C1 segment of cervical spinal cord (tissue), 14 donors: ENCODE measurements around the gene MRPL51.

Experiments used
- DNase-seq, 14 donors: peaks; one replicate each; lab custom pipeline; 2025; lab: John Stamatoyannopoulos, UW

Gene MRPL51

GRCh38 chr12:6461401-6462233 lies 31.4 kb downstream of the MRPL51 start:
- peak in 10 of 14 donors; percentile 12 to 70 (median 44) for DNase-seq

GRCh38 chr12:6460751-6461371 lies 32.2 kb downstream of the MRPL51 start:
- no peak for DNase-seq

GRCh38 chr12:6459004-6459337 lies 34.1 kb downstream of the MRPL51 start:
- DNase-seq = no peak

- no peak for DNase-seq
Measured at GRCh38 chr12:6458281-6459003, 34.6 kb downstream of the MRPL51 start.

- DNase-seq = no peak
Measured at GRCh38 chr12:6457220-6457945, 35.7 kb downstream of the MRPL51 start.

GRCh38 chr12:6452944-6453630 lies 40.0 kb downstream of the MRPL51 start:
- DNase-seq = peak in 3 of 14 donors; percentile 35 to 45 (median 39)

- peak in 6 of 14 donors; percentile 37 to 85 (median 72) for DNase-seq
Measured at GRCh38 chr12:6452245-6452943, 40.7 kb downstream of the MRPL51 start.

GRCh38 chr12:6451348-6452244 lies 41.5 kb downstream of the MRPL51 start, which contains the start of gene TAPBPL:
TAPBPL (plus strand) TSS chr12:6452042; CDS start chr12:6452249, 207 bp downstream.
- DNase-seq = peak in 13 of 14 donors; percentile 74 to 93 (median 87)

- peak in 1 of 14 donors; percentile 64 for DNase-seq
Measured at GRCh38 chr12:6450869-6451347, 42.2 kb downstream of the MRPL51 start.

- DNase-seq = no peak
Measured at GRCh38 chr12:6450091-6450868, 42.8 kb downstream of the MRPL51 start.

- no peak for DNase-seq
Measured at GRCh38 chr12:6444704-6445688, 48.1 kb downstream of the MRPL51 start, which contains the start of gene CD27. CD27 (plus strand) TSS chr12:6444955; CDS start chr12:6445096, 141 bp downstream.

GRCh38 chr12:6444031-6444430 lies 49.0 kb downstream of the MRPL51 start:
- DNase-seq = no peak

- DNase-seq = no peak
Measured at GRCh38 chr12:6443361-6443983, 49.6 kb downstream of the MRPL51 start.

GRCh38 chr12:6442836-6443235 lies 50.2 kb downstream of the MRPL51 start:
- DNase-seq = no peak
